Ovary (tissue), 3 donors: ENCODE data around the gene OR51I2.

Source experiments
- POLR2A ChIP-seq: fragments of 450-650 bp; IDR thresholded peaks from one replicate; pipeline ENCODE4 v1.6.1; 2017; ENCODE audit warnings: antibody characterized with exemption, mild to moderate bottlenecking, moderate library complexity
- TF ChIP-seq, protein P1 (sequence below), 3 donors: fragments of 450-650 bp in 2 of 3; fragments of 200-600 bp in 1 of 3; IDR thresholded peaks; one replicate each; pipeline versions ENCODE4 v1.5.1 to v1.8.0; 2016 to 2022; ENCODE audit warnings: antibody characterized with exemption in 3 of 3, mild to moderate bottlenecking in 1 of 3
- donor health status: DM: no; HTN: no; CAD: no.

DNA sequence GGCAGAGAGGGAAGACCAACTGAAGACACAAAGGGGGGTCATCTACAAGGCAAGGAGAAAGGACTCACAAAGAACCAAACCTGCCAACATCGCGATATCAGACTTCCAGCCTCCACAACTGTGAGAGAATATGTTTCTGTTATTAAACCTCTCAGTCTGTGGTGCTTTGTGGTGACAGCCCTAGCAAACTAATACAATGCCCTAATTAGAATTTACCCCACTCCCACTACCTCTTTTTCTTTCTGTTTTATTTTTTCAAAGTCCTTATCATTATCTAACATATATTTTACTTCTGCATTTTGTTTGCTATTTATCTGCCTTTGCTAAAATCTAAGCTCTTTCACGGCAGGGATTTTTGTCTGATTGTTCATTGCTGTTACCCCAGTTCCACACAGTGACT lies 36.9 kb downstream of the OR51I2 start:
- TF ChIP-seq, protein P1, sequence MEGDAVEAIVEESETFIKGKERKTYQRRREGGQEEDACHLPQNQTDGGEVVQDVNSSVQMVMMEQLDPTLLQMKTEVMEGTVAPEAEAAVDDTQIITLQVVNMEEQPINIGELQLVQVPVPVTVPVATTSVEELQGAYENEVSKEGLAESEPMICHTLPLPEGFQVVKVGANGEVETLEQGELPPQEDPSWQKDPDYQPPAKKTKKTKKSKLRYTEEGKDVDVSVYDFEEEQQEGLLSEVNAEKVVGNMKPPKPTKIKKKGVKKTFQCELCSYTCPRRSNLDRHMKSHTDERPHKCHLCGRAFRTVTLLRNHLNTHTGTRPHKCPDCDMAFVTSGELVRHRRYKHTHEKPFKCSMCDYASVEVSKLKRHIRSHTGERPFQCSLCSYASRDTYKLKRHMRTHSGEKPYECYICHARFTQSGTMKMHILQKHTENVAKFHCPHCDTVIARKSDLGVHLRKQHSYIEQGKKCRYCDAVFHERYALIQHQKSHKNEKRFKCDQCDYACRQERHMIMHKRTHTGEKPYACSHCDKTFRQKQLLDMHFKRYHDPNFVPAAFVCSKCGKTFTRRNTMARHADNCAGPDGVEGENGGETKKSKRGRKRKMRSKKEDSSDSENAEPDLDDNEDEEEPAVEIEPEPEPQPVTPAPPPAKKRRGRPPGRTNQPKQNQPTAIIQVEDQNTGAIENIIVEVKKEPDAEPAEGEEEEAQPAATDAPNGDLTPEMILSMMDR (IDR thresholded peaks at IDR 0.05), result no peak
- TF ChIP-seq POLR2A, result no peak
